ENCODE data around the gene LTF.

LTF gene

GRCh38 chr3:46488735-46489361 is 24.1 kb upstream of the LTF start:
- Histone ChIP-seq H3K4me1 (ENCODE audit: insufficient read depth, low read length) (no peaks in the 10 kb centered on the region), H3K4me3 (ENCODE audit: low read depth in 1 of 2, low read length in 2 of 2) (no peak overlapping the region), H3K9ac (ENCODE audit: low read length) (no peak overlapping the region), H3K27me3 (ENCODE audit: control insufficient read depth in 1 of 2, insufficient read depth in 2 of 2, low read length in 2 of 2) (no peaks in the 10 kb centered on the region), H3K9me3 (ENCODE audit: low read length) (no peaks in the 10 kb centered on the region), H3K27ac (ENCODE audit: low read depth, low read length) (no peak overlapping the region), H3K36me3 (ENCODE audit: insufficient read depth, low read length) (no peaks in the 10 kb centered on the region)

- Histone ChIP-seq H3K36me3 (ENCODE audit: insufficient read depth, low read length) (no peaks in the 10 kb centered on the region), H3K4me1 (ENCODE audit: insufficient read depth, low read length) (no peaks in the 10 kb centered on the region), H3K4me3 (ENCODE audit: low read depth in 1 of 2, low read length in 2 of 2) (no peak overlapping the region), H3K9ac (ENCODE audit: low read length) (no peak overlapping the region), H3K27me3 (ENCODE audit: control insufficient read depth in 1 of 2, insufficient read depth in 2 of 2, low read length in 2 of 2) (no peaks in the 10 kb centered on the region), H3K9me3 (ENCODE audit: low read length) (no peaks in the 10 kb centered on the region), H3K27ac (ENCODE audit: low read depth, low read length) (no peak overlapping the region)
Measured at GRCh38 chr3:46485779-46486175, 21.1 kb upstream of the LTF start.

- no peaks in the 10 kb centered on the region for H3K36me3 ChIP-seq (ENCODE audit: insufficient read depth, low read length)
- peaks cover 0 to 3% of the 10 kb centered on the region in 2 donors for H3K27me3 ChIP-seq (ENCODE audit: control insufficient read depth in 1 of 2, insufficient read depth in 2 of 2, low read length in 2 of 2)
- H3K9me3 ChIP-seq (ENCODE audit: low read length), result no peaks in the 10 kb centered on the region
- no peak overlapping the region for H3K4me3 ChIP-seq (ENCODE audit: low read depth in 1 of 2, low read length in 2 of 2)
- no peak overlapping the region for H3K27ac ChIP-seq (ENCODE audit: low read depth, low read length)
- H3K9ac ChIP-seq (ENCODE audit: low read length), result no peak overlapping the region
- no peaks in the 10 kb centered on the region for H3K4me1 ChIP-seq (ENCODE audit: insufficient read depth, low read length)
Measured at GRCh38 chr3:46484911-46485778, 20.4 kb upstream of the LTF start.

- no peaks in the 10 kb centered on the region for H3K4me1 ChIP-seq (ENCODE audit: insufficient read depth, low read length)
- H3K4me3 ChIP-seq (ENCODE audit: low read depth in 1 of 2, low read length in 2 of 2), result no peak overlapping the region
- H3K9me3 ChIP-seq (ENCODE audit: low read length), result no peaks in the 10 kb centered on the region
- no peak overlapping the region for H3K27ac ChIP-seq (ENCODE audit: low read depth, low read length)
- no peaks in the 10 kb centered on the region for H3K36me3 ChIP-seq (ENCODE audit: insufficient read depth, low read length)
- H3K27me3 ChIP-seq (ENCODE audit: control insufficient read depth in 1 of 2, insufficient read depth in 2 of 2, low read length in 2 of 2), result peaks cover 0 to 3% of the 10 kb centered on the region in 2 donors
- H3K9ac ChIP-seq (ENCODE audit: low read length), result no peak overlapping the region
Measured at GRCh38 chr3:46484388-46484787, 19.7 kb upstream of the LTF start.

GRCh38 chr3:46483825-46484224 is 19.1 kb upstream of the LTF start:
- H3K27ac ChIP-seq (ENCODE audit: low read depth, low read length), result no peak overlapping the region
- peaks cover 0 to 3% of the 10 kb centered on the region in 2 donors for H3K27me3 ChIP-seq (ENCODE audit: control insufficient read depth in 1 of 2, insufficient read depth in 2 of 2, low read length in 2 of 2)
- no peaks in the 10 kb centered on the region for H3K36me3 ChIP-seq (ENCODE audit: insufficient read depth, low read length)
- H3K9ac ChIP-seq (ENCODE audit: low read length), result no peak overlapping the region
- no peaks in the 10 kb centered on the region for H3K9me3 ChIP-seq (ENCODE audit: low read length)
- H3K4me1 ChIP-seq (ENCODE audit: insufficient read depth, low read length), result no peaks in the 10 kb centered on the region
- H3K4me3 ChIP-seq (ENCODE audit: low read depth in 1 of 2, low read length in 2 of 2), result no peak overlapping the region

GRCh38 chr3:46482632-46483350 is 18.1 kb upstream of the LTF start:
- H3K4me1 ChIP-seq (ENCODE audit: insufficient read depth, low read length), result no peaks in the 10 kb centered on the region
- H3K4me3 ChIP-seq (ENCODE audit: low read depth in 1 of 2, low read length in 2 of 2), result no peak overlapping the region

GRCh38 chr3:46481636-46482035 is 16.9 kb upstream of the LTF start:
- Histone ChIP-seq H3K27ac (ENCODE audit: low read depth, low read length) (no peak overlapping the region), H3K9me3 (ENCODE audit: low read length) (no peaks in the 10 kb centered on the region), H3K27me3 (ENCODE audit: control insufficient read depth in 1 of 2, insufficient read depth in 2 of 2, low read length in 2 of 2) (peaks cover 0 to 3% of the 10 kb centered on the region in 2 donors), H3K4me1 (ENCODE audit: insufficient read depth, low read length) (no peaks in the 10 kb centered on the region), H3K36me3 (ENCODE audit: insufficient read depth, low read length) (no peaks in the 10 kb centered on the region), H3K9ac (ENCODE audit: low read length) (no peak overlapping the region), H3K4me3 (ENCODE audit: low read depth in 1 of 2, low read length in 2 of 2) (no peak overlapping the region)

More at GRCh38 chr3:46482632-46483350, 18.1 kb upstream of the LTF start:
- Histone ChIP-seq H3K36me3 (ENCODE audit: insufficient read depth, low read length) (no peaks in the 10 kb centered on the region), H3K27me3 (ENCODE audit: control insufficient read depth in 1 of 2, insufficient read depth in 2 of 2, low read length in 2 of 2) (peaks cover 0 to 3% of the 10 kb centered on the region in 2 donors), H3K27ac (ENCODE audit: low read depth, low read length) (no peak overlapping the region), H3K9ac (ENCODE audit: low read length) (no peak overlapping the region), H3K9me3 (ENCODE audit: low read length) (no peaks in the 10 kb centered on the region)

GRCh38 chr3:46480491-46481195 is 15.9 kb upstream of the LTF start:
- Histone ChIP-seq H3K9ac (ENCODE audit: low read length) (no peak overlapping the region), H3K27me3 (ENCODE audit: control insufficient read depth in 1 of 2, insufficient read depth in 2 of 2, low read length in 2 of 2) (peaks cover 0 to 3% of the 10 kb centered on the region in 2 donors), H3K27ac (ENCODE audit: low read depth, low read length) (no peak overlapping the region), H3K9me3 (ENCODE audit: low read length) (no peaks in the 10 kb centered on the region), H3K36me3 (ENCODE audit: insufficient read depth, low read length) (no peaks in the 10 kb centered on the region), H3K4me3 (ENCODE audit: low read depth in 1 of 2, low read length in 2 of 2) (no peak overlapping the region), H3K4me1 (ENCODE audit: insufficient read depth, low read length) (no peaks in the 10 kb centered on the region)

- Histone ChIP-seq H3K36me3 (ENCODE audit: insufficient read depth, low read length) (no peaks in the 10 kb centered on the region), H3K9me3 (ENCODE audit: low read length) (no peaks in the 10 kb centered on the region), H3K9ac (ENCODE audit: low read length) (no peak overlapping the region), H3K27me3 (ENCODE audit: control insufficient read depth in 1 of 2, insufficient read depth in 2 of 2, low read length in 2 of 2) (peaks cover 0 to 3% of the 10 kb centered on the region in 2 donors), H3K4me3 (ENCODE audit: low read depth in 1 of 2, low read length in 2 of 2) (no peak overlapping the region), H3K4me1 (ENCODE audit: insufficient read depth, low read length) (no peaks in the 10 kb centered on the region), H3K27ac (ENCODE audit: low read depth, low read length) (no peak overlapping the region)
Measured at GRCh38 chr3:46479696-46480095, 15.0 kb upstream of the LTF start.

- Histone ChIP-seq H3K9me3 (ENCODE audit: low read length) (no peaks in the 10 kb centered on the region), H3K36me3 (ENCODE audit: insufficient read depth, low read length) (no peaks in the 10 kb centered on the region), H3K4me3 (ENCODE audit: low read depth in 1 of 2, low read length in 2 of 2) (no peak overlapping the region), H3K27ac (ENCODE audit: low read depth, low read length) (no peak overlapping the region), H3K27me3 (ENCODE audit: control insufficient read depth in 1 of 2, insufficient read depth in 2 of 2, low read length in 2 of 2) (peaks cover 0 to 3% of the 10 kb centered on the region in 2 donors), H3K4me1 (ENCODE audit: insufficient read depth, low read length) (no peaks in the 10 kb centered on the region), H3K9ac (ENCODE audit: low read length) (no peak overlapping the region)
Measured at GRCh38 chr3:46479021-46479420, 14.3 kb upstream of the LTF start.

GRCh38 chr3:46478341-46478740 is 13.6 kb upstream of the LTF start:
- H3K27ac ChIP-seq (ENCODE audit: low read depth, low read length), result no peak overlapping the region
- H3K9ac ChIP-seq (ENCODE audit: low read length), result no peak overlapping the region
- no peaks in the 10 kb centered on the region for H3K9me3 ChIP-seq (ENCODE audit: low read length)
- peaks cover 0 to 3% of the 10 kb centered on the region in 2 donors for H3K27me3 ChIP-seq (ENCODE audit: control insufficient read depth in 1 of 2, insufficient read depth in 2 of 2, low read length in 2 of 2)
- H3K4me3 ChIP-seq (ENCODE audit: low read depth in 1 of 2, low read length in 2 of 2), result no peak overlapping the region
- no peaks in the 10 kb centered on the region for H3K36me3 ChIP-seq (ENCODE audit: insufficient read depth, low read length)
- no peaks in the 10 kb centered on the region for H3K4me1 ChIP-seq (ENCODE audit: insufficient read depth, low read length)

All from muscle layer of colon (tissue), 2 donors.